ENCODE data around the gene MIGA1.
"Not testable (repeated sequence)": the region's sequence is repeated elsewhere in the genome, so short reads cannot be mapped to it uniquely, and the experiment has no call there.

MIGA1 gene

GRCh38 chr1:77850082-77850481 lies 70.6 kb downstream of the MIGA1 start:
- no peak for DNase-seq

DNA sequence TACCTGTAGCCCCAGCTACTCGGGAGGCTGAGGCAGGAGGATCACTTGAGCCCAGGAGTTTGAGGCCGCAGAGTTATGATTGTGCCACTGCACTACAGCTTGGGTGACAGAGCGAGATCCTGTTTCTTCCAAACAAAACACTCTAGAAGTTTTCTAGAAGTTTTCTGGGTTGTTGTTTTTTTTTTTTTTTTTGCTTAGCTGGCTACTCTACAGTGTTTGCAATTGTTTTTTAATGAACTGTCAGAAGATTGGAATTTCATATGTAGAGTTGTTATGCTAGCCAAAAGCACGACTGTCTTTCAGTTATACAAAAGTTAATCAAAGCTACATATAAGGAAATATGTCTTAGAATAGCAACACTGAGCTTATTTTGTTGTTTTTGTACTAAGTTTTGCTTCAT lies 78.1 kb downstream of the MIGA1 start:
- no peak for DNase-seq

- DNase-seq: no peak
These were observed 79.3 kb downstream of the MIGA1 start for GRCh38 chr1:77858725-77859124.

DNA sequence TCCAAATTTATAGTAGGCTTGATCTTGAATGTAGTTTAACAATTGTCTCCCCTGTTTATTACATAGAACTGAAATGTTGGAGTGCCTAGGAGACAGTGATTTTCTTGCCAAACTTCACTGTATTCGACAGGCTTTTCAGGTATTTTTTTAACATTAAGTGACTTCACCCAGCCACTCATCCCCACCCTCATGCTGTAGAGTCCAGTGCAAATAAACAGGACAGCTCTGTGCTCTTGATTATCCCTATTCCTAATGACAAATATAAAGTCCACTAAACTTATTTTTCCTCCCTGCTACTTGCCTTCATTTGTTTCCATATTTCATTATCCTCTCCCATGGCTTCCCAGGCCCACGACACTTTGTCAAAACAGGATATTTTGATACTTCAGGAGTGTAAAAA lies 79.8 kb downstream of the MIGA1 start:
- no peak for DNase-seq

DNA sequence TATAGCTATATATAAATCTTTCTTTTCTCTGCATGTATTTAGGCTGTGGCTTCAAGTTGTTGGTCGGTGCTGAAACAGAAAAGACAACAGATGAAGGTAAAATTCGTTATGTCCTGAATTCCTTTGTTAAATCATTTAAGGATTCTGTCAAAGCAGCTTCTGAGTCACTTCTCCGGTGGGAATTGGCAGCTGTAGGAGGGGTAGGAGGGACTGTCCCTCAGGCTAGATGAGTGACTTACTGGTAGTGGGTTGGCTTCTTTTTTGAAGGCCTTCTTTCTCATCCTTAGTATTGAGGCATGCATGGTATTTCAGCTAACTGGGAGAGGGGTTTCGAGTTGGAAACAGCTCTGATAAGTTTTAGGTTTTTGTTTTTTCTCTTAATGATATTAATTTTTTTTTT lies 86.8 kb downstream of the MIGA1 start:
- DNase-seq: no peak

DNA sequence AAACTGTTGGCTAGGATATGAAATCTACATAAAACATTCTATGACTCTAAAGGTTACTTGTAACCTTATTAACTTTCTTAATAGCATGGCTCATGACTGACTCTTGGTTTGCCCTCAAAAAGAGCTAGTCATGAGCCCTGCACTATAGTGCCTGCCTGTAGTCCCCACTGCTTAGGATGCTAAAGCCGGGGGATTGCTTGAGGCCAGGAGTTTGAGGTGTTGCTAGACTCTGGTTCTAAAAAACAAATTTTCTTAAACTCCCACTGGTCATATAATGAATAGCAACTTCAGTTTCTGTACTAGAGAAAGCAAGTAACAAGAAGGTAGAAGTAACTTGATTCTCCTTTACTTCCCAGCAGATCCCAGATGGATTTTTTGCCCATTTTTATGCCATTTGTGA lies 93.2 kb downstream of the MIGA1 start:
- no peak for DNase-seq

- DNase-seq: no peak
These were observed 94.0 kb downstream of the MIGA1 start for GRCh38 chr1:77873461-77873860.

DNA sequence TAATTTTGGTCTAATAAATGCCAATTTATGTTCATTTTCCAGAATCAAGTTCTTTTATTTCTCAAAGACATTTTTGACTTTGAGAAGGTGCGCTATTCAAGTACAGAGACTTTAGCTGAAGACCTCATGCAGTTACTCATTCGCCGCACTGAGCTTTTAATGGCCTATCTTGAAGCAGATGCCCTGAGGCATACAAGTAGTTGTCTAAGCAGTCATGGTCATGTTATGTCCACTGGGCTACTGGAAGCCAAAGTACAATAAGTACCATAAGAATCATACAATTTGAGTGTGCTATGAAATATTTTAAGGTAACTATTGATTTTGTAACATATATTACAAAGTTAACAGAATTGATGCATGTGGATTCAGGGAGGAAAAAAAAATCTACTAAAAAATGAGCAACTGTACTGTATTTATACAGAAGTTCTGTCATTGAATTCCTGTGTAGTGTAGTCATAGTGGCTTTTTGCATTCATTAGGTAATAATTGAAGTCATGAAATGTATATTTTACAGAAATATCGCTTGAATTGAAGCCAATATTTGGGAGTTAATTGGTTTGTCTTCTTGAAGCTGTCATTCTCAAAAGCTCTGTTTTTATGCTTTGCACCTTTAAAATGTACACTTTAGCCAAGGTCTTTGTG lies 95.5 kb downstream of the MIGA1 start:
- no peak for DNase-seq

- DNase-seq: no peak
These were observed 97.4 kb downstream of the MIGA1 start for GRCh38 chr1:77876884-77877283.

GRCh38 chr1:77881061-77881460 lies 101.6 kb downstream of the MIGA1 start:
- DNase-seq: no peak

DNA sequence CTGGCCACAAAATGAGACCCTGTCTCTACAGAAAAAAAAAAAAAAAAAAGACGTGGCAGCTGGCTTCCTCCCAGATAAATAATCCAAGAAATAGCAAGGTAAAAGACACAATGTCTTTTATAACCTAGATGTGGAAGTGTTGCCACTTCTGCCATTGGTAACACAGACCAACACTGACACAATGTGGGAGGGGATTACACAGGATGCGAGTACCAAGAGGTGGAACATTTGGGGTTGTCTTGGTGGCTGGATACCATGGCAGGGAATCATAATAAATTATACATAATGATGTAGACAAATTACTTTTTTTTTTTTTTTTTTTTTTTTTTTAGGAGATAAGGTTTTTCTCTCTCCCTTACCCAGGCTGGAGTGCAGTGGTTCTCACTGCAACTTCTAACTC lies 103.0 kb downstream of the MIGA1 start:
- no peak for DNase-seq

DNA sequence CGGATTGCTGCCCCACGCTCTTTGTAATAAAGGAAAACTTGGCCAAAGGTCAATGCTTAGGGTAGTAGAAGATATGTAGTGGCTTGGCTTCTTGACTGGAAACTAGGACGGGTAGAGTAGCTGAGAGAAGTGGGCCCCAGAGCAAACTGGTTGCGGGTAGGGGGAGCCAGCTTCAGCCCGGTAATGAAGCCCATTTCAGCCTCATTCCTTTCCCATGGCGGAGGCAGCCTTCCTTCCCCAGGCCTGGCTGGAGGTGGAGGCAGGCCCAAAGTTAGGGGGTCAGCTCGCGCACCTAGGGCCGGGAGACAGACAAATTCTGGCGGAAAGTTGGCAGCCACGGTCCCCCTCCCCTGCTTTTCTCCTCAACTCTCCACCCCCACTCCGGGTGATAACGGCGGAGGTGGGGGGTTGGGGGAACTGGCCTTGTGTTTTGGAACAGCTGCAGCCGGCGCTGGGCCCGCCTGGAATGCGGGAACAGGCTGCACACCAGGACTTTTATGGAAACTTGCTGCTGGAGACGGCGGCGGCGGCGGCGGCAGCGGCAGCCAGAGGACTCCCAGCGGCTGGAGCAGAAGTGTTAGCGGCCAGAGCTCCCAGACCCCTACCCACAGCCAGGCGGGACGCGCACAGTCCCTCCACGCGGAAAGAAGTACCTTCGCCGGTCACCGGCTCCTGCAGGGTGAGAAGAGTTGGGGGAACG lies 108.8 kb downstream of the MIGA1 start, which contains the start of gene NEXN:
Gene NEXN (plus strand): TSS at position 544 of the 700 bp plus-strand sequence. CDS start 27,483 bp downstream, outside the sequence.
- DNase-seq: no peak

- no peak for DNase-seq
These were observed 109.6 kb downstream of the MIGA1 start for GRCh38 chr1:77888781-77889642.

DNA sequence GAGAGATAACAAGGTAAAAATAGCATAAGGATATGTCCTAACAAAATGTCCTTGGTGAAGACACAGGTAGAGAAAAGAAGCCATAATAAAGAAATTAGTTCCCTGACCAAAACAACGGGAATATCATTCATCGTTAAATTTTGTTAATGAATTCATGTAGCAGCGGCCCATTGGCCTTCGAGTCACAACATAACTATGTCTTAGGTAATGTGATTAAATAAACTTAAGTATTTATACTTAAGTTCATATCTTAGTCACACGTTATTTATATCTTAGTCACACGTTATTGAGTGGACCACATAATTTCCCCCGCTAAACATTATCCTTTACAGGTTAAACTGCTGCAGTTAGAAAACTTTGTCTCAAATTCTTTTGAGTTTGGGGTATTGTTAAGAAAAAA lies 110.2 kb downstream of the MIGA1 start:
- DNase-seq: no peak

DNA sequence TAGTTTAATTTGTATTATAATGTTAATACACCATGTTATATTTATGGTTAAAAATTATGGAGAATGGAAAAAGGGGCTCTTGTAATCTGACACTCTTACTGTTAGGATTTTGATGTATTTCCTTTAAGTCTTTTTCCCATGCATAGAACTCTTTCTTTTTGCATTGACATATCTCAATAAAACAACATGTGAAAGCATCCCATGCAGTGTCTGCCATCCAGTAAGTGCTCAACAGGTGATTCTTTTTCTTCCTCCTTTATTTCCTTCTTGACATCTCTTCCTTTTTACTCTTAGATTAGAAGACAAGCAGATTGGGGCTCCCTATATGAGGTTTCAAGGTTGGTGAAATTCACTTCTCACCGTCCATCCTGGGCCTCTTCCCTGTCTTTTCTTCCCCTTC lies 111.8 kb downstream of the MIGA1 start:
- no peak for DNase-seq

GRCh38 chr1:77899647-77900320 lies 120.3 kb downstream of the MIGA1 start:
- no peak for DNase-seq

DNA sequence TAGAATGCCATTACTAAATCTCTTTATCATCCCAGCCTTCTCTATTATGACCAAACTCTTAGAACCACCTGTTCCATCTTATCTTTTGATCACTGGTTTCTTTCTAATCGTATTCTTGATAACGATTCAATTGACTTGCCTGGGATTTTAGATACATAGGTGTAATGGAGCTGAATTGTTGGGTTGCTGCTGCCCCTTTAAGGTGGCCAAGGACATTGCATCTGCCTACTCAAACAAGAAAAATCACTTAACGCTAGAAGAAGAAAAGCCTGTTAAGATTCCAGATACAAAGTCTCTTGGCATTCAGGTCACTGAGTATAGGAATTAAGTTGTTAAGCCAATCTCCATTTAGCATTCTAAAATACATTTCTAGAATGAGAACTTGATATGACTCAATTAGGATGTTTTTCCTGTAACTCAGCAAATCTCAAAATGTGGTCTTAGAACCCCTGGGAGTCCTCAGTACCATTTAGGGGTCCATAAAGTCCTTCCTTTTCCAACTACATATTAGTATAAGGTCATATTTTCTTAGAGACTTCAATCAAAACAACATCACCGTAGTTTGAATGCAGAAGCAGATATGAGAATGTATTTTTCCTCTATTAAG lies 121.3 kb downstream of the MIGA1 start:
- DNase-seq: peak; percentile 42

- no peak for DNase-seq
These were observed 126.2 kb downstream of the MIGA1 start for GRCh38 chr1:77905603-77906002.

GRCh38 chr1:77906019-77906545 lies 126.6 kb downstream of the MIGA1 start:
- DNase-seq: no peak

- no peak for DNase-seq
These were observed 127.2 kb downstream of the MIGA1 start for GRCh38 chr1:77906624-77907023.

GRCh38 chr1:77910116-77910515 lies 130.7 kb downstream of the MIGA1 start:
- no peak for DNase-seq

- DNase-seq: not testable (repeated sequence)
These were observed 139.5 kb downstream of the MIGA1 start for GRCh38 chr1:77918918-77919317.
